Cortex of kidney (tissue), 1 donor: ENCODE results near the gene TPCN2.

ENCODE experiments used
- DNase-seq: peaks from one replicate; lab custom pipeline; 2025; lab: John Stamatoyannopoulos, UW

TPCN2 gene

GRCh38 chr11:69167130-69167915 lies 118.6 kb downstream of the TPCN2 start:
- DNase-seq: no peak

GRCh38 chr11:69167916-69168691 lies 119.4 kb downstream of the TPCN2 start:
- DNase-seq: no peak

- DNase-seq: no peak
Observed at GRCh38 chr11:69169479-69169878, 120.7 kb downstream of the TPCN2 start.

- DNase-seq: no peak
Observed at GRCh38 chr11:69170704-69171103, 122.0 kb downstream of the TPCN2 start.

- DNase-seq: no peak
Observed at GRCh38 chr11:69171476-69172240, 122.9 kb downstream of the TPCN2 start.

GRCh38 chr11:69172674-69173073 lies 123.9 kb downstream of the TPCN2 start:
- no peak for DNase-seq

- DNase-seq: no peak
Observed at GRCh38 chr11:69173331-69173730, 124.6 kb downstream of the TPCN2 start.

GRCh38 chr11:69173925-69174581 lies 125.3 kb downstream of the TPCN2 start:
- no peak for DNase-seq

GRCh38 chr11:69174841-69175240 lies 126.1 kb downstream of the TPCN2 start:
- no peak for DNase-seq

GRCh38 chr11:69178819-69179482 lies 130.2 kb downstream of the TPCN2 start:
- DNase-seq: no peak

GRCh38 chr11:69180226-69180625 lies 131.5 kb downstream of the TPCN2 start:
- no peak for DNase-seq

- no peak for DNase-seq
Observed at GRCh38 chr11:69180726-69181125, 132.0 kb downstream of the TPCN2 start.

GRCh38 chr11:69183613-69184012 lies 134.9 kb downstream of the TPCN2 start:
- DNase-seq: no peak
